ENCODE measurements around the gene NAGPA. TPM values are rescaled to one million over a fixed set of nuclear protein-coding genes. Genes with fewer than 3 reads are reported as not detected.

NAGPA gene
- total and polyA plus RNA-seq, 2 experiments from 2014 or later: 10.8 to 24.6 TPM

GRCh38 chr16:4988647-4989046, 45.1 kb downstream of the NAGPA start:
- peaks cover 44% of the 10 kb centered on the region for H3K27me3 ChIP-seq
- H3K4me1 ChIP-seq (ENCODE audit: low read depth): peaks cover 4% of the 10 kb centered on the region
- no peak overlapping the region for H3K4me3 ChIP-seq
- no peak for TF ChIP-seq CTCF (IDR thresholded peaks at IDR 0.05; ENCODE audit: low read depth, low read length)
- no peaks in the 10 kb centered on the region for H3K9me3 ChIP-seq (ENCODE audit: low read depth)
- H3K36me3 ChIP-seq: no peaks in the 10 kb centered on the region
- no peak overlapping the region for H3K27ac ChIP-seq
- no peak for DNase-seq (ENCODE audit: low read depth in 1 of 2, low spot score in 1 of 2)

- Histone ChIP-seq H3K4me1 (ENCODE audit: low read depth) (peaks cover 4% of the 10 kb centered on the region), H3K4me3 (peak overlapping the region; percentile 15), H3K9me3 (ENCODE audit: low read depth) (no peaks in the 10 kb centered on the region), H3K27me3 (peaks cover 44% of the 10 kb centered on the region), H3K27ac (no peak overlapping the region), H3K36me3 (no peaks in the 10 kb centered on the region)
- DNase-seq (ENCODE audit: low read depth in 1 of 2, low spot score in 1 of 2): no peak
- no peak for TF ChIP-seq CTCF (IDR thresholded peaks at IDR 0.05; ENCODE audit: low read depth, low read length)
Observed at GRCh38 chr16:4987580-4988374, 46.0 kb downstream of the NAGPA start.

- peaks cover 8% of the 10 kb centered on the region for H3K4me1 ChIP-seq (ENCODE audit: low read depth)
- H3K9me3 ChIP-seq (ENCODE audit: low read depth): no peaks in the 10 kb centered on the region
- peaks cover 44% of the 10 kb centered on the region for H3K27me3 ChIP-seq
- H3K4me3 ChIP-seq: peak overlapping the region; percentile 15
- TF ChIP-seq CTCF (IDR thresholded peaks at IDR 0.05; ENCODE audit: low read depth, low read length): no peak
- no peak overlapping the region for H3K27ac ChIP-seq
- no peak for DNase-seq (ENCODE audit: low read depth in 1 of 2, low spot score in 1 of 2)
- no peaks in the 10 kb centered on the region for H3K36me3 ChIP-seq
Observed at GRCh38 chr16:4987250-4987579, 46.5 kb downstream of the NAGPA start.

GRCh38 chr16:4984174-4984990, 49.4 kb downstream of the NAGPA start:
- H3K27ac ChIP-seq: no peak overlapping the region

More at GRCh38 chr16:4984174-4984990, 49.4 kb downstream of the NAGPA start:
- Histone ChIP-seq H3K4me3 (no peak overlapping the region), H3K27me3 (peaks cover 41% of the 10 kb centered on the region), H3K36me3 (no peaks in the 10 kb centered on the region), H3K9me3 (ENCODE audit: low read depth) (no peaks in the 10 kb centered on the region), H3K4me1 (ENCODE audit: low read depth) (peaks cover 13% of the 10 kb centered on the region)
- TF ChIP-seq CTCF (IDR thresholded peaks at IDR 0.05; ENCODE audit: low read depth, low read length): no peak
- DNase-seq (ENCODE audit: low read depth in 1 of 2, low spot score in 1 of 2): no peak

Data from cardiac muscle cell (in vitro differentiated cells and primary cell).